ENCODE results near the gene DCAF12. TPM values are rescaled to one million over a fixed set of nuclear protein-coding genes. Genes with fewer than 3 reads are reported as not detected.

DCAF12 gene
- total RNA-seq, 2 donors from 2014 or later = 36.9 to 40.8 TPM

DNA sequence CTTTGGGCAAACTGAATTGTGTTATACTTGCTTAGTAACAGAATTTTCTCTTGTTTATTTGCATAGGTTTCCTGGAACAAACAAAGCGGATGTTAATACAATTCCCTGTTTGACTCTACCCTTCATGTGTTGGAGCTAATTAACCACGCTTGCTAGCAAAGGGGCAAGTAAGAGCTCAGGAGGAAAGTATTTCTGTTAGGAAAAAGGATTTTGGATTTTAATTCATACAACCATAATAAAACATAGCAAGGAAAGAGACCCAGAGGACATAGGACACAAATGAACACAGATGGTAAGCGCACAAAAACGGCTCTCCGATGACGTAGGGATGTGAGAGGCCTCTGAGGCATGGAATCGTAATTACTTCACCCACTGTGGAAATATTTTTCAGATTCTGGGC lies 5.1 kb upstream of the DCAF12 start:
- ATAC-seq (no peak), DNase-seq (no peak)
- intact Hi-C loops (cut with DNase I, micrococcal nuclease) = no loop called here

DNA sequence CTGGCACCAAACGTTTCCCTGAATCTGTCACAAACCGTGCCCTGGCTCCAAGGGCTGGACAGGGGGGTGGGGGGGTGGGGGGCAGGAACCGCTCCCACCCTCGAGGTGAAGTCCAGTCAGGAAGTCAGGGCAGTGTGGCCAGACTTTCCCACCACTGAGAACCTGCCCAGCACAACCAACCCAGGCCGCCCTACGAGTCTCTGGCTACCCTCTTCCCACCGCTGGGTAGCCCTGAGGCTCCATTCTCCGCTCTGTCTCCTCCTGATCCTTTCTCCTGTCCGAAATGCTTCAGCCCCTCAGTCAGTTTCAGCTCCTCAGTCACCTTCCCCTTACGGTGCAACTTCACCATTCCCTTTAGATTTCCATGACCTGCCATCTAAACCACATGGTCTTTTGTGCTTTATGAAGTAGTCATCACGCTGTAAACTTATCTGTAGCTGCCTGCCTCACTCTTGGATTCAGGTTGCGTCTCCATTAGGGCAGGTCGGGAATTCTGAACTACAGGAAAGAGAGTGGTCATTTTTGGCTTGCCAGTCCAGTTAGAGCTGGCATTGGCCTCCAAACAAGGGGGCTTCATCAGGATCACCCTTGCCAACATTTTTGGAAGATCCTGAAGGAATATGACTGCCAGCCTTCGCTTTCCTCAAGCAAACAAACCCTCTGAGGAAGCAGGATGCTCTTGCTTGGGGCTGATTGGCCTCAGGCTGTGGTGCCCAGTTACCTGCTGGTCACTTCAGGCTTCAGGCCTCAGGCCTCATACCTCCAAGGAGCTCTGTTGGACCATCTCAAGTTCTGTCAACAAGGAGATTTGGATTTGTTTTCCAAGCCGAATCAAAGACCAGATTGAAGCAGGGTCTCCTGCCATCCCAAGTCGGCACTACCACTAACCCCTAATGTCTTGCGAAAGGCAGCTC lies 794 bp upstream of the DCAF12 start:
- intact Hi-C loops (cut with DNase I, micrococcal nuclease) = no loop called here
- DNase-seq (no peak), ATAC-seq (no peak)

DNA sequence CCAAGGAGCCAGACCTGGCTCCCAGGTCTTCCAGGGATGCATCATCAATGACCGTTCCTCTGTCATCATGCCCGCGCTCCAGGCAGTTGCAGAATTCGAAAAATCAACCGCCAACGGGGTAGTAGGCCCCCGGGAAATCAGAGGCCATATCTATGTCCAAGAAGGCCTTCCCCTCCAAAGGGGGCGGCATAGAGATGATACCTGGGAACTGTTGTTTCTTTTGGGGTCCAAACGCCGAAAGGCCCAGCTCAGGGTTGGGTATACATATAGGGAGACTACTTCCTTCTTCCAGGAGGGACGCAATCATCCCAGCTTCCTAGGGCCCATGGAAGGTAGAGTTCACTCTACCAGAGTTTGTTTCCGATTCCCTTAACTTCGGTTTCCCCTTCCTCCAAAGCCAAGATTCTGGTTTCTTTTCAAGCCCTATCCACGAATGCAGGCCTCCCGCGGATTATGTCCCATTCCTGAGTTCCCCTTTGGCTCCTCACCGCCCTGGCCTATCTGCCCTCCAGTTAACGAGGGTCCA lies 754 bp downstream of the DCAF12 start:
- DNase-seq = peak in 1 of 2 donors; percentile 18
- ATAC-seq = peak; percentile 52
- intact Hi-C loops (cut with DNase I, micrococcal nuclease) = no loop called here

DNA sequence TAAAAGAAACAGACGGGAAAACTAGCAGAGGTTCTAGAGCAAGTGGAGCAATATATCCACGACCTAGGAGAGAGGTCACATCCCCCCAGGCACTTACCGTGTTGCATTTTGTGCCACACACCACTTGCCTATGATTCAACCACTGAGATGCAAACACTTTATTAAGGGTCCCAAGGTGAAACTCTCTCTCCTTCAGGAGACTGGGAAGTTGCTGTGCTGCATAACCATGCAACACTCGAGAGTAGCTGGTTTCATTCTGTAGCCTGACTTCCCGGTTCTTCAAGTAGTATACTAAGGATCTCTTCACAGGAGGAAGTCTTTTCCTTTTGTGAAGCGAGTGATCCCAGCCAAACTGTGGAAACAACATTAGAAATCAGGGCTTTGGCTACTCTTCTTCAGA lies 1.6 kb downstream of the DCAF12 start:
- DNase-seq = no peak
- intact Hi-C loops (cut with DNase I, micrococcal nuclease) = no loop called here
- peak; percentile 39 for ATAC-seq

DNA sequence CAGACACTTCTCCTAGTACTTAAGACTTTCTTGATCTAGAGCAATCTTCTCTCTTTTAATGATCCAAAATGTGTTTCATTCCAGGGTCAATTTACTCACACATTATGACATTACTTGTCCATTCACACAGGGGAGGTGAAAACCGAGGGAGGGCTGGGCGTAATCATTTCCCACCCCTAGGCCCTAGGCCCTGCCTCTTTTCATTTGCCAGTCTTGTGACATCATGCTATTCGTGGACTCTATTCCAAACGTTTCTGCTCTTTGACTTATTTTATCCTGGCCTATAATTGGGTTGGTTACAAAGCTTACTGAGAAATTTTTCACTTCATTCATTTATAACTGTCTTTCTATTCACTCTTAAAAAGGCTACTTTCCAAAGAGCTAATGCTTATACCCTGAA lies 2.4 kb downstream of the DCAF12 start:
- DNase-seq (no peak), ATAC-seq (no peak)
- intact Hi-C loops (cut with DNase I, micrococcal nuclease) = no loop called here

DNA sequence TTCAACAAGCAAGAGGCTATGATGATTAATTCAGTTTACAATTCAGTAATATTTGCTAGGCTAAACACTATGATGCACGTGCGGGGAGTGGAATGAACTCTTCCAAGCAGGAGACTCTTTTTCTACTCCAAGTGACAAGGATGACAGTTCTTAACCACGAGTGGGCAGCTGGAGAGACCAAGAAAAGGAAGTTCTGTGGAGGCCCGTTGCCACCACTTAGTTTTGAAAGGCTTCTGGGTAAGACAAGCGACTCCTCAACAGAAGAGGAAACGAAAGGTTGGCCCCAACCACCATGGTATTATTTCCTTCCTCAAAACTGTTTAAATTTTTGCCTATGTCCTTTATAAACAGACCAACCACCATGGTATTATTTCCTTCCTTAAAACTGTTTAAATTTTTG lies 2.8 kb downstream of the DCAF12 start:
- ATAC-seq (no peak), DNase-seq (peak; percentile 25 to 41)
- intact Hi-C loops (cut with DNase I, micrococcal nuclease) = no loop called here

DNA sequence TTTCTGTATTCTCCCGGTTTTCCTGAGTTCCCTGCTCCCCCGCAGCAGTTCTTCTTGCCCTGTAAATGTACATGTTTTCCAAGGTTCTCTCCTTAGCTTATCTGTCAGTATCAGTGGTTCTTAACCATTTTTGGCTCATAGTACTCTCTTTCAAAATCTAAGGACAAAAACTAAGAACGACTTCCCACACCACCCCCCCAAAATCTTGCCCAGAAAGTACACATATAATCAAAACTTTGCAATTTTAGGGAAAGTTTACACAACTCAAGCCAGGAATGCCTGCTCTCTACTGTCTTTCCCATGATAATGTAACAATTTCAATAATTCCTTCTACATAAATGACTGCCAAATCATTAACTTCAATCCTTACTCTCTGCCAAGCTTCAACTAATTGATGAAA lies 4.5 kb downstream of the DCAF12 start:
- DNase-seq (no peak), ATAC-seq (no peak)
- intact Hi-C loops (cut with DNase I, micrococcal nuclease) = no loop called here

DNA sequence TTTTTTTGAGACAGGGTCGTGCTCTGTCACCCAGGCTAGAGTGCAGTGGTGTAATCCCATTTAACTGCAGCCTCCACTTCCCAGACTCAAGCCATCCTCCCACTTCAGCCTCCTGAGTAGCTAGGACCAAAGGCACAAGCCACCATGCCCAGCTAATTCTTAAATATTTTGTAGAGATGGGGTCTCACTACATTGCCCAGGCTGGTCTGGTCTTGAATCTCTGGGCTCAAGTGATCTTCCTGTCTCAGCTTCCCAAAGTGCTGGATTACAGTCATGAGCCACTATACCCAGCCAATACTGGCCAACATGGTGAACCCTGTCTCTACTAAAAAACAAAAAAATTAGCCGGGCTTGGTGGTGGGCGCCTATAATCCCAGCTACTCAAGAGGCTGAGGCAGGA lies 6.8 kb downstream of the DCAF12 start:
- ATAC-seq (no peak), DNase-seq (no peak)
- intact Hi-C loops (cut with DNase I, micrococcal nuclease) = no loop called here

- ATAC-seq (no peak), DNase-seq (no peak)
- intact Hi-C loops (cut with DNase I, micrococcal nuclease) = no loop called here
Measured at GRCh38 chr9:34114436-34114835, 12.1 kb downstream of the DCAF12 start.

DNA sequence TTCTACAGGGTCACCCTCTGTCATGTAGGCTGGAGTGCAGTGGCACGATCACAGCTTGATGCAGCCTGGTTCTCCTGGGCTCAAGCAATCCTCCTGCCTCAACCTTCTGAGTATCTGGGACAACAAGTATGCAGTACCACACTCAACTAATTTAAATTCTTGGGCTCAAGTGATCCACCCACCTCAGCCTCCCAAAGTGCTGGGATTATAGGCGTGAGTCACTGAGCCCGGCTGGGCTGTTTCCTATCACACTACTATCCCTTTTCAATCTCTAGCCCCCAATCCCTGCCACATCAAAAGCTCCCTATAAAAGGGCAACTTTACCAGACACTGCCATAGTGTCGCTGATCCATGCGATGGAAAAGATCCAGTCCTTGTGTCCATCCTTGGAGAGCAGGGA lies 20.4 kb downstream of the DCAF12 start:
- intact Hi-C loops (cut with DNase I, micrococcal nuclease) = no loop called here
- ATAC-seq (no peak), DNase-seq (no peak)

GRCh38 chr9:34102796-34103195 lies 23.7 kb downstream of the DCAF12 start:
- DNase-seq (no peak), ATAC-seq (no peak)
- intact Hi-C loops (cut with DNase I, micrococcal nuclease) = no loop called here

- ATAC-seq (no peak), DNase-seq (no peak)
- intact Hi-C loops (cut with DNase I, micrococcal nuclease) = no loop called here
Measured at GRCh38 chr9:34098307-34098706, 28.2 kb downstream of the DCAF12 start.

DNA sequence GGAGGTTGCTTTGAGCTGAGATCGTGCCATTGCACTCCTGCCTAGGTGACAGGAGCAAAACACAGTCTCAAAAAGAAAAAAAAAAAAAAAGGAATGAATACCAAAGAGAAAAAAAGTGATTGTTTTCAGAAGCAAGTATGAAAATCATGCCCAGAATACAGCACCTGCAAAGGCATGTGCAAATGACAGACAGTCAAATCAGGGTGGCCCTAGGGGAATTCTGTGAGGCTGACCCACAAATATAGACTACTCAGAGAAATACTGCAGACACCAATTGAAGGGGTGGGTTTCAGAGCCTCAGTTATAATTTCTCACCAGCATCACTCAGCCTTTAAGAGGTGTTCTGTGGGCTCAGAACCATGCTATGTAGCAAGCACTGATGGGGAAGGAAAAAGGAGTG lies 28.6 kb downstream of the DCAF12 start:
- intact Hi-C loops (cut with DNase I, micrococcal nuclease) = no loop called here
- ATAC-seq = no peak
- DNase-seq = no peak

GRCh38 chr9:34096751-34097150 lies 29.7 kb downstream of the DCAF12 start:
- intact Hi-C loops (cut with DNase I, micrococcal nuclease) = no loop called here
- no peak for DNase-seq
- ATAC-seq = no peak

DNA sequence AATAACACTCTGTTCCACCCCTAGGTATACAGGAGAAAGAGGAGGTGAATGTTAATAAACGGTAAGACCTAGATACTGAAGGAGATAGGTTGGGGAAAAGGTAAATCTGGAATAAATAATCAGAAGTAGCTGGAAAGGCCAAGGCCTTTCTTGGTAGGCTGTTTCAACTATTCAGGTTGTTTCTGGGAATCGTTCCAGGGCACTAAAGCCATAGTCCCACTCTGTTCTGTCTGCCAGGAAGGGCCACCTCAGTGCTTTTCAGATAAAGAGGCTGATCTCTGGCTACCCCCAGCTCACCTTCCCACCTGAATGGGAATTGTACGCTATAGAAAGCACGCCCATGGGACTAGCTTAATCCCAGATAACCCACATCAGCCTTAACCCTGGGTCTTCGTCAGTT lies 32.9 kb downstream of the DCAF12 start:
- intact Hi-C loops (cut with DNase I, micrococcal nuclease) = no loop called here
- ATAC-seq (no peak), DNase-seq (no peak)

DNA sequence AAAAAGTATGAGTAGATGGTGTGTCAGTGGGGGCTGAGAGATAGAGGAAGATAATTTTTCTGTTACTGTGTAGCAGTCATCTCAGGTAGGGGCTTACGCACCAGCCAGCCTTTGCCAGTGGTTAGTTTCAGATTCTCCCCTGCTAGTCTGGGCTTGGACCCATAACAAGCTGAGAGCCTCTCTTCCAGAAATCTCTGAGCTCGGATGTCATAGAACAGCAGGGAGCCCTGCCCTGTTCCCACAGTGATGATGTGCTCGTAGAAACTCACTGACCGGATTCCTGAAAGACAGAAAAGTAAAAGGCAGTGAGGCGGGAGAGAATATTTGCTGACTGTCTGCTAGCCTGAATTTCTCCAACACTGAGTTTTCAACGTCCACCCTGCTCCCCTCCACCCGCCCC lies 37.2 kb downstream of the DCAF12 start:
- ATAC-seq (no peak), DNase-seq (no peak)
- intact Hi-C loops (cut with DNase I, micrococcal nuclease) = no loop called here

DNA sequence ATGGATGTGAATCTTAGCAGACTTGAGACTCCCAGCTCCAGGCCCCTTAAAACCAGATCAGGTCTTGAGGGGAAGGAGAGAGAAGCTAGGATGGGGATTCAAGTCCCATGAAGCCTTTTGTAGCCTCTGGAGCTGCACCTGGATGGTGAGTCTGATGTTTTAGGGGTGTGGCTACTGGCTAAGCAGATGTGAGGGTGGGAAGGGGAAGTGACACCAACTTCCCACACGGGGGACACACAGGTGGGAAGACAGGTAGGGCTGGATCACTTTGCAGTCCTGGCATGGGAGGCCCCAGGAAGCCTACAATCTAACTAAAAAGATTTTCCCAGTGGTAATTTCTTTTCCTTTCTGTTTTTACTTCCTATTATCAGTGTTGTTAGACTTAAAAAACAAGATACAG lies 39.1 kb downstream of the DCAF12 start:
- ATAC-seq = no peak
- DNase-seq = no peak
- intact Hi-C loops (cut with DNase I, micrococcal nuclease) = no loop called here

- intact Hi-C loops (cut with DNase I, micrococcal nuclease) = no loop called here
- ATAC-seq (no peak), DNase-seq (no peak)
Measured at GRCh38 chr9:34086864-34087263, 39.6 kb downstream of the DCAF12 start.

GRCh38 chr9:34085581-34086500 lies 40.7 kb downstream of the DCAF12 start:
- DNase-seq = no peak
- intact Hi-C loops (cut with DNase I, micrococcal nuclease) = no loop called here

GRCh38 chr9:34084562-34084961 lies 41.9 kb downstream of the DCAF12 start:
- DNase-seq (no peak), ATAC-seq (no peak)
- intact Hi-C loops (cut with DNase I, micrococcal nuclease) = no loop called here

More at GRCh38 chr9:34085581-34086500, 40.7 kb downstream of the DCAF12 start:
- ATAC-seq = no peak
